PC-3 (cell line): ENCODE data around the gene FAM216A.

ENCODE experiments used
- CTCF ChIP-seq: fragments of 300-600 bp; sonication (generic); conservative IDR thresholded peaks from 2 replicates; pipeline ENCODE4 v1.5.1; 2017; ENCODE audit warnings: antibody characterized with exemption, low read depth, mild to moderate bottlenecking, low read length
- EZH2 ChIP-seq: fragments of 300-600 bp; sonication (generic); IDR thresholded peaks from one replicate; pipeline ENCODE4 v1.6.1; 2017; ENCODE audit warnings: antibody characterized with exemption, mild to moderate bottlenecking, low read length; ENCODE audit not compliant: unreplicated experiment
- EZH2phosphoT487 ChIP-seq: fragments of 300-600 bp; sonication (generic); IDR thresholded peaks from 2 replicates; pipeline ENCODE4 v1.6.1; 2018; ENCODE audit warnings: mild to moderate bottlenecking, antibody characterized with exemption, low read length, borderline replicate concordance

GRCh38 chr12:110458756-110459155, 9.9 kb upstream of the FAM216A start:
- TF ChIP-seq CTCF (no peak), EZH2 (no peak), EZH2phosphoT487 (no peak)
